ENCODE results near the gene CDC14A. TPM values are rescaled to one million over a fixed set of nuclear protein-coding genes. Genes with fewer than 3 reads are reported as not detected.

Gene CDC14A
- polyA plus RNA-seq, 1 of the 3 experiments (the other 2 are of a cell fraction): 2.2 TPM

DNA sequence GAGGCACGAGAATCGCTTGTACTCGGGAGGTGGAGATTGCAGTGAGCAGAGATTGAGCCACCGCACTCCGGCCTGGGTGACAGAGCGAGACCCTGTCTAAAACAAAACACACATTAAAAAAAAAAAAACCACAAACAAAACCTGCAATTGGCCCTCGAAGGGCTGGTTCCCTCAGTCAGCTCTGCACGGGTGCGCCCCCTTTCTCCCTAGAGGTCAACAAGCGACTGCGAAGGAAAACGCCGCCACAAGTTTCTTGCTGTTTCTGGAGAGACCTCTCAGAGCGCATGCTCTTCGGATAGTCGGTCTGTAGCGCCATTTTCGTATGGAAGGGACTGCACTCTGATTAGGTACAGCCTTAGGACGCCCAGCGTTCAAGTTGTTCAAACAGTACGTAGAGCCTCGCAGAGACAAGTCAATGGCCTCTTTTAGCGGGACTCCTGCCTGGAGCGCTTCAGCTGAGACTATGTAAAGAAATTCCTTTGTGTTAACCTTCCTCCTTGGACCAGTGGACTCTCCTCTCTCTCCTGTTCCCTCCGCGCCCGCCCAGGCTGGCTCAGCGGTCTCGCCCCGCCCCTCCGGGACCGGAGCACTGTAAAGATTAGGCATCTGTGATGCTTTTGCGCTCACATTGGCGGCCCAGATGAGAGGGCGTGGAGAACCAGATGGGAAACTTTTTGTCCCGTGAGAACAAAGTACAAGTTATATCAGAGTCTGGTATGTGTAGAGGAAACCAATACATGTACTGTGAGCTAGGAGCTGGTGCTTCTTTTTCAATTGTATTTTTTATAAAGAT is 1.0 kb upstream of the CDC14A start:
- Histone ChIP-seq H2AFZ (ENCODE audit: low read depth) (peak overlapping the region; percentile 98), H3K27ac (ENCODE audit: low read depth in 2 of 2, low read length in 1 of 2) (peak overlapping the region; percentile 91 to 95), H3K79me2 (ENCODE audit: insufficient read depth) (peaks cover 32% of the 10 kb centered on the region), H3K9me3 (no peaks in the 10 kb centered on the region), H3K27me3 (ENCODE audit: insufficient read depth) (no peaks in the 10 kb centered on the region), H3K9ac (peak overlapping the region; percentile 87), H3K4me3 (ENCODE audit: low read depth in 2 of 2, low read length in 1 of 2) (peak overlapping the region; percentile 80 to 93), H3K4me2 (peak overlapping the region; percentile 90), H3K36me3 (replicated peaks in 1 of 2; ENCODE audit: control insufficient read depth in 1 of 2, insufficient read depth in 2 of 2, low read length in 1 of 2) (no peaks in the 10 kb centered on the region), H3F3A (replicated peaks; ENCODE audit: insufficient read depth) (peaks cover 15% of the 10 kb centered on the region), H3K9me2 (no peaks in the 10 kb centered on the region), H4K20me1 (ENCODE audit: insufficient read depth) (no peaks in the 10 kb centered on the region; the same call in 1 of the 2 replicates), H3K4me1 (ENCODE audit: control insufficient read depth in 1 of 2, insufficient read depth in 2 of 2, low read depth in 1 of 2, low read length in 1 of 2) (peaks cover 11 to 19% of the 10 kb centered on the region in 2 experiments; a peak in 3 of 4 replicates)
- DNase-seq: peak; percentile 82
- POLR2A ChIA-PET: no interaction called here
- CTCF ChIA-PET: interaction anchor here (0.5 to 2.6 kb wide), 5 partner anchors 11 to 376 kb away, joined by 3 to 16 read pairs (median 3); no protein-coding TSS in a partner anchor
- WGBS (ENCODE audit: low lambda C conversion rate): 7% methylated on average over 36 of the region's 36 CpGs
- TF ChIP-seq MEF2A (IDR thresholded peaks at IDR 0.05; ENCODE audit: borderline replicate concordance, low read depth): no peak
- TF ChIP-seq ZBTB33 (IDR thresholded peaks at IDR 0.05; ENCODE audit: borderline replicate concordance, low read depth): no peak
- TF ChIP-seq, protein P1, sequence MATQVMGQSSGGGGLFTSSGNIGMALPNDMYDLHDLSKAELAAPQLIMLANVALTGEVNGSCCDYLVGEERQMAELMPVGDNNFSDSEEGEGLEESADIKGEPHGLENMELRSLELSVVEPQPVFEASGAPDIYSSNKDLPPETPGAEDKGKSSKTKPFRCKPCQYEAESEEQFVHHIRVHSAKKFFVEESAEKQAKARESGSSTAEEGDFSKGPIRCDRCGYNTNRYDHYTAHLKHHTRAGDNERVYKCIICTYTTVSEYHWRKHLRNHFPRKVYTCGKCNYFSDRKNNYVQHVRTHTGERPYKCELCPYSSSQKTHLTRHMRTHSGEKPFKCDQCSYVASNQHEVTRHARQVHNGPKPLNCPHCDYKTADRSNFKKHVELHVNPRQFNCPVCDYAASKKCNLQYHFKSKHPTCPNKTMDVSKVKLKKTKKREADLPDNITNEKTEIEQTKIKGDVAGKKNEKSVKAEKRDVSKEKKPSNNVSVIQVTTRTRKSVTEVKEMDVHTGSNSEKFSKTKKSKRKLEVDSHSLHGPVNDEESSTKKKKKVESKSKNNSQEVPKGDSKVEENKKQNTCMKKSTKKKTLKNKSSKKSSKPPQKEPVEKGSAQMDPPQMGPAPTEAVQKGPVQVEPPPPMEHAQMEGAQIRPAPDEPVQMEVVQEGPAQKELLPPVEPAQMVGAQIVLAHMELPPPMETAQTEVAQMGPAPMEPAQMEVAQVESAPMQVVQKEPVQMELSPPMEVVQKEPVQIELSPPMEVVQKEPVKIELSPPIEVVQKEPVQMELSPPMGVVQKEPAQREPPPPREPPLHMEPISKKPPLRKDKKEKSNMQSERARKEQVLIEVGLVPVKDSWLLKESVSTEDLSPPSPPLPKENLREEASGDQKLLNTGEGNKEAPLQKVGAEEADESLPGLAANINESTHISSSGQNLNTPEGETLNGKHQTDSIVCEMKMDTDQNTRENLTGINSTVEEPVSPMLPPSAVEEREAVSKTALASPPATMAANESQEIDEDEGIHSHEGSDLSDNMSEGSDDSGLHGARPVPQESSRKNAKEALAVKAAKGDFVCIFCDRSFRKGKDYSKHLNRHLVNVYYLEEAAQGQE (IDR thresholded peaks at IDR 0.05; ENCODE audit: low read depth, low read length): no peak
- peak; percentile 77 for TF ChIP-seq NRF1 (IDR thresholded peaks at IDR 0.05; ENCODE audit: low read depth, low read length)
- TF ChIP-seq RCOR1 (IDR thresholded peaks at IDR 0.05; ENCODE audit: low read length): peak; percentile 7; the same call in 1 of the 2 replicates
- TF ChIP-seq IRF3 (IDR thresholded peaks at IDR 0.05; ENCODE audit: low read depth, low read length): no peak
- peak; percentile 51; the same call in 1 of the 2 replicates for TF ChIP-seq MXI1 (IDR thresholded peaks at IDR 0.05; ENCODE audit: low read depth, low read length)
- no peak for TF ChIP-seq JUND (IDR thresholded peaks at IDR 0.05)
- TF ChIP-seq SMC3 (IDR thresholded peaks at IDR 0.05; ENCODE audit: low read depth, low read length): no peak
- 0 out of 2 replicates have a peak, but pooled peaks have one; percentile 21 for TF ChIP-seq TCF12 (IDR thresholded peaks at IDR 0.05)
- TF ChIP-seq FOXM1 (IDR thresholded peaks at IDR 0.05; ENCODE audit: low read depth): no peak
- peak; percentile 87 for TF ChIP-seq POLR2AphosphoS5 (IDR thresholded peaks at IDR 0.05; ENCODE audit: low read depth, low read length)
- no peak for TF ChIP-seq EZH2phosphoT487 (IDR thresholded peaks at IDR 0.05; ENCODE audit: borderline replicate concordance, low read depth)
- TF ChIP-seq, protein P2, sequence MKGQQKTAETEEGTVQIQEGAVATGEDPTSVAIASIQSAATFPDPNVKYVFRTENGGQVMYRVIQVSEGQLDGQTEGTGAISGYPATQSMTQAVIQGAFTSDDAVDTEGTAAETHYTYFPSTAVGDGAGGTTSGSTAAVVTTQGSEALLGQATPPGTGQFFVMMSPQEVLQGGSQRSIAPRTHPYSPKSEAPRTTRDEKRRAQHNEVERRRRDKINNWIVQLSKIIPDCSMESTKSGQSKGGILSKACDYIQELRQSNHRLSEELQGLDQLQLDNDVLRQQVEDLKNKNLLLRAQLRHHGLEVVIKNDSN (IDR thresholded peaks at IDR 0.05; ENCODE audit: borderline replicate concordance, low read depth): no peak
- TF ChIP-seq FOSL2 (IDR thresholded peaks at IDR 0.05; ENCODE audit: borderline replicate concordance, low read depth): no peak
- TF ChIP-seq TEAD4 (IDR thresholded peaks at IDR 0.05; ENCODE audit: borderline replicate concordance, insufficient read depth): no peak
- peak; percentile 54 for TF ChIP-seq RAD21 (IDR thresholded peaks at IDR 0.05; ENCODE audit: low read length)
- no peak; the same call in none of the 2 replicates for TF ChIP-seq GATA2 (CRISPR knock-in tag; IDR thresholded peaks at IDR 0.05)
- no peak for TF ChIP-seq EP300 (IDR thresholded peaks at IDR 0.05; ENCODE audit: borderline replicate concordance in 1 of 2, low read depth in 1 of 2, low read length in 1 of 2)
- no peak for TF ChIP-seq RFX5 (IDR thresholded peaks at IDR 0.05; ENCODE audit: low read length)
- no peak for TF ChIP-seq FOXJ3 (CRISPR knock-in tag; IDR thresholded peaks at IDR 0.05)
- peak; percentile 73; the same call in 1 of the 2 replicates for TF ChIP-seq TAF1 (IDR thresholded peaks at IDR 0.05; ENCODE audit: borderline replicate concordance, low read depth, low read length)
- TF ChIP-seq, protein P3, sequence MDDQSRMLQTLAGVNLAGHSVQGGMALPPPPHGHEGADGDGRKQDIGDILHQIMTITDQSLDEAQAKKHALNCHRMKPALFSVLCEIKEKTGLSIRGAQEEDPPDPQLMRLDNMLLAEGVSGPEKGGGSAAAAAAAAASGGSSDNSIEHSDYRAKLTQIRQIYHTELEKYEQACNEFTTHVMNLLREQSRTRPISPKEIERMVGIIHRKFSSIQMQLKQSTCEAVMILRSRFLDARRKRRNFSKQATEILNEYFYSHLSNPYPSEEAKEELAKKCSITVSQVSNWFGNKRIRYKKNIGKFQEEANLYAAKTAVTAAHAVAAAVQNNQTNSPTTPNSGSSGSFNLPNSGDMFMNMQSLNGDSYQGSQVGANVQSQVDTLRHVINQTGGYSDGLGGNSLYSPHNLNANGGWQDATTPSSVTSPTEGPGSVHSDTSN (IDR thresholded peaks at IDR 0.05): no peak
- TF ChIP-seq RXRA (IDR thresholded peaks at IDR 0.05; ENCODE audit: borderline replicate concordance, low read depth): no peak

All from SK-N-SH (cell line).